ENCODE results near the gene GPR141. TPM values are rescaled to one million over a fixed set of nuclear protein-coding genes. Genes with fewer than 3 reads are reported as not detected.

The GPR141 gene
- total RNA-seq, 1 donor = not detected

- Histone ChIP-seq H3K4me2 (ENCODE audit: insufficient read depth, low read length) (no peak overlapping the region), H3K79me2 (ENCODE audit: insufficient read depth, low read length) (no peaks in the 10 kb centered on the region), H3K4me1 (ENCODE audit: insufficient read depth, low read length) (no peaks in the 10 kb centered on the region), H3K9me3 (ENCODE audit: low read depth, low read length) (peaks cover 2% of the 10 kb centered on the region), H4K20me1 (ENCODE audit: insufficient read depth, low read length) (no peaks in the 10 kb centered on the region), H3K27me3 (ENCODE audit: insufficient read depth, low read length) (no peaks in the 10 kb centered on the region), H3K4me3 (ENCODE audit: insufficient read depth, low read length) (no peak overlapping the region), H3K27ac (ENCODE audit: low read depth, low read length) (no peak overlapping the region), H2AFZ (ENCODE audit: low read length) (no peak overlapping the region), H3K36me3 (ENCODE audit: insufficient read depth, low read length) (no peaks in the 10 kb centered on the region)
- no peak for TF ChIP-seq CTCF (IDR thresholded peaks at IDR 0.05; ENCODE audit: extremely low read depth, low read depth, low read length)
- no peak for DNase-seq (ENCODE audit: insufficient read length, low spot score, missing footprints)
These were observed 76.0 kb downstream of the GPR141 start for GRCh38 chr7:37759526-37759925.

DNA sequence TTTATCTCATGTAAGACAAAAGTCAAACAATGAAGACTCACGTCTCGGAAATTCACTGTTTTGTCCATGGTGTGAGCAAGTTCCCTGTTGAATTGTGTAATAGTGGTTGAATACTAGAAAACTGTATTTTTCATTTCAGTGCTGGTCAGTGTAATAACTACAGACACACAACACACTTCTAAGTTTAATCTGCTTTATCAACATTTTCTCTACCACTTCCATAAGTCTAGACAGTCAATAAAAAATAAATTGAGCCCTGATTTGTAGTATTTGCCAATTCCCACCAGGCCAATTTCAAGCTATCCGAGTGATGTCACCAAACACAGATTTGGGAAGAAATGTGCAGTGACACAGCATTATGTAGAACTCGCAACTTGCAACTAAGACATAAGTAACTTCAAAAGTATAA lies 81.9 kb downstream of the GPR141 start:
- Histone ChIP-seq H3K27me3 (ENCODE audit: insufficient read depth, low read length) (no peaks in the 10 kb centered on the region), H4K20me1 (ENCODE audit: insufficient read depth, low read length) (no peaks in the 10 kb centered on the region), H2AFZ (ENCODE audit: low read length) (no peak overlapping the region), H3K36me3 (ENCODE audit: insufficient read depth, low read length) (no peaks in the 10 kb centered on the region), H3K4me2 (ENCODE audit: insufficient read depth, low read length) (no peak overlapping the region), H3K27ac (ENCODE audit: low read depth, low read length) (no peak overlapping the region), H3K79me2 (ENCODE audit: insufficient read depth, low read length) (no peaks in the 10 kb centered on the region), H3K4me3 (ENCODE audit: insufficient read depth, low read length) (no peak overlapping the region), H3K4me1 (ENCODE audit: insufficient read depth, low read length) (no peaks in the 10 kb centered on the region), H3K9me3 (ENCODE audit: low read depth, low read length) (no peaks in the 10 kb centered on the region)
- no peak for TF ChIP-seq CTCF (IDR thresholded peaks at IDR 0.05; ENCODE audit: extremely low read depth, low read depth, low read length)
- DNase-seq (ENCODE audit: insufficient read length, low spot score, missing footprints) = no peak

DNA sequence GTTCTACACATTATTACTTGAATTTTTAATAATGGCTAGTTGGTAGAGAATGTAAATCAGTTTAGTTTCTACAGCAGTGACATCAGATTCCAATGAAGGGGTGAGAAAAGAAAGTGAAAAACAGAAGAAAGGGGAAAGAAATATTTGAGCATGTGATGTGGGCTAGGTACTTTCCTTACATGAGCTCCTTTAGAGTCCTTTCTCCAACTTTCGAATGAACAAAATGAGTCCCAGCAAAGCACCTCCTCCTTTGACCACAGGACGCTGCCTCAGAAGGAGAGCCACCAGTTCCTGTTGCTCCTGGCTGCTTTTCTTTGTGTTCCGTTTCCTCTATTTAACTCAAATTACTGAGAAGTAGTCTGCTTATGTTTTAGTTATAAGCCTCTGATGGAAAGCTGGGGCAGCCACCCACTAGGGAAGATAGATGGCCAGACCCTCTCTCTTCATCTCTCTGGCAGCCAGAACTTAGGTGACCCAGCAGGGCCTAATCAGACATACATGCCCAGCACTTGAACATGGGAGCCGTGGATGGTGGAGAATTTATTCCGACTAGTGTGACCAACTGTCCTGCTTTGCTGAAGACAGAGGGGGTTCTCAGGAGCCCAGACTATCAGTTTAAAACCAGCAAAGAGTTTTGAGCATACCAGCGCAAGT lies 82.4 kb downstream of the GPR141 start:
- H3K4me3 ChIP-seq (ENCODE audit: insufficient read depth, low read length) = no peak overlapping the region
- H3K27me3 ChIP-seq (ENCODE audit: insufficient read depth, low read length) = no peaks in the 10 kb centered on the region
- H2AFZ ChIP-seq (ENCODE audit: low read length) = no peak overlapping the region
- no peak for DNase-seq (ENCODE audit: insufficient read length, low spot score, missing footprints)
- H3K4me1 ChIP-seq (ENCODE audit: insufficient read depth, low read length) = no peaks in the 10 kb centered on the region
- no peaks in the 10 kb centered on the region for H4K20me1 ChIP-seq (ENCODE audit: insufficient read depth, low read length)
- TF ChIP-seq CTCF (IDR thresholded peaks at IDR 0.05; ENCODE audit: extremely low read depth, low read depth, low read length) = no peak
- H3K36me3 ChIP-seq (ENCODE audit: insufficient read depth, low read length) = no peaks in the 10 kb centered on the region
- no peaks in the 10 kb centered on the region for H3K9me3 ChIP-seq (ENCODE audit: low read depth, low read length)
- no peak overlapping the region for H3K27ac ChIP-seq (ENCODE audit: low read depth, low read length)
- H3K79me2 ChIP-seq (ENCODE audit: insufficient read depth, low read length) = no peaks in the 10 kb centered on the region
- H3K4me2 ChIP-seq (ENCODE audit: insufficient read depth, low read length) = no peak overlapping the region

DNA sequence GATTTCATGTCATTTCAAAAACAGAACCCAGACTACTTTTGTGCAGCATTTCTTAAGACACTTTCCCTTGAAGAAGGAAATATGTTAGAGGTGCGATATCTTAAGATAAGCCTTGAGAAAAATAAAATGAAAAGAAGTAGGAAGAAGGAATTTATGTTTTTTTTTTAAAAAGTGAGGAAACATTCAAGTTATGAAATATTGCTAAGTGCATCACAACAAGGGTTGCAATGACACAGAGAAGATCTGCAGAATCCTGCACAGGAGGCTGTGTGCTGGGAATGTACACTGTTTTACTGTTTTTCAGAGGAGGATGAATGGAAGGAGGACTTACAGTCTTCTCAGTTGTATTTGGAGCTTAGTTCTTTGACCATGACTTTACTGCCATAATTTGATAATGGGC lies 85.0 kb downstream of the GPR141 start:
- no peak for TF ChIP-seq CTCF (IDR thresholded peaks at IDR 0.05; ENCODE audit: extremely low read depth, low read depth, low read length)
- Histone ChIP-seq H3K4me1 (ENCODE audit: insufficient read depth, low read length) (no peaks in the 10 kb centered on the region), H3K4me3 (ENCODE audit: insufficient read depth, low read length) (no peak overlapping the region), H3K9me3 (ENCODE audit: low read depth, low read length) (no peaks in the 10 kb centered on the region), H3K27ac (ENCODE audit: low read depth, low read length) (no peak overlapping the region), H4K20me1 (ENCODE audit: insufficient read depth, low read length) (no peaks in the 10 kb centered on the region), H2AFZ (ENCODE audit: low read length) (no peak overlapping the region), H3K27me3 (ENCODE audit: insufficient read depth, low read length) (no peaks in the 10 kb centered on the region), H3K4me2 (ENCODE audit: insufficient read depth, low read length) (no peak overlapping the region), H3K79me2 (ENCODE audit: insufficient read depth, low read length) (no peaks in the 10 kb centered on the region), H3K36me3 (ENCODE audit: insufficient read depth, low read length) (no peaks in the 10 kb centered on the region)
- DNase-seq (ENCODE audit: insufficient read length, low spot score, missing footprints) = no peak
